GM23338 (cell line): ENCODE data around the gene MYO1D. TPM values are rescaled to one million over a fixed set of nuclear protein-coding genes. Genes with fewer than 3 reads are reported as not detected.

Experiments
- ATAC-seq: fragments of 200-7000 bp; cut with Tn5 transposase; 3 replicates; pipeline ENCODE4 v1.9.1; 2020
- DNase-seq: peaks from one replicate; pipeline ENCODE4 v3.0.0-alpha.2; 2015; ENCODE audit warnings: low spot score
- H2AFZ ChIP-seq: fragments of 200-600 bp; sonication (generic); 2 replicates; pipeline ENCODE4 v1.8.0; 2016; ENCODE audit warnings: antibody characterized with exemption, mild to moderate bottlenecking, moderate library complexity
- H3F3A ChIP-seq: fragments of 200-600 bp; sonication (generic); replicated peaks from 2 replicates; pipeline ENCODE4 v1.8.0; 2017; ENCODE audit warnings: antibody characterized with exemption, mixed run types, low read depth
- H3K27ac ChIP-seq: fragments of 200-600 bp; sonication (generic); 2 replicates; pipeline ENCODE4 v1.6.1; 2016; ENCODE audit warnings: low read depth
- H3K27me3 ChIP-seq: fragments of 200-600 bp; sonication (generic); 2 replicates; pipeline ENCODE4 v1.8.0; 2016; ENCODE audit warnings: mild to moderate bottlenecking, mixed run types, moderate library complexity; ENCODE audit not compliant: insufficient read depth
- H3K36me3 ChIP-seq: fragments of 200-600 bp; sonication (generic); 2 replicates; pipeline ENCODE4 v1.8.0; 2016; ENCODE audit warnings: mild to moderate bottlenecking; ENCODE audit not compliant: insufficient read depth
- H3K4me1 ChIP-seq: fragments of 200-600 bp; sonication (generic); 2 replicates; pipeline ENCODE4 v1.8.0; 2016; ENCODE audit warnings: mild to moderate bottlenecking, moderate library complexity; ENCODE audit not compliant: insufficient read depth
- H3K4me2 ChIP-seq: fragments of 200-600 bp; sonication (generic); 2 replicates; pipeline ENCODE4 v1.7.1; 2017; ENCODE audit warnings: mixed run types
- H3K4me3 ChIP-seq: fragments of 200-600 bp; sonication (generic); 2 replicates; pipeline ENCODE4 v1.6.1; 2016; ENCODE audit warnings: mixed run types
- H3K79me2 ChIP-seq: fragments of 200-600 bp; sonication (generic); replicated peaks from 2 replicates; pipeline ENCODE4 v1.8.0; 2017; ENCODE audit warnings: mild to moderate bottlenecking; ENCODE audit not compliant: insufficient read depth
- H3K9me2 ChIP-seq: fragments of 200-600 bp; sonication (generic); 2 replicates; pipeline ENCODE4 v1.8.0; 2017; ENCODE audit not compliant: insufficient read depth
- H4K20me1 ChIP-seq: fragments of 200-600 bp; sonication (generic); replicated peaks from 2 replicates; pipeline ENCODE4 v1.8.0; 2017; ENCODE audit warnings: mild to moderate bottlenecking; ENCODE audit not compliant: insufficient read depth
- H3K27ac Mint-ChIP-seq: 2 replicates; pipeline ENCODE4 v1.8.0; 2020; ENCODE audit warnings: inconsistent platforms, mild to moderate bottlenecking, moderate library complexity, mixed read lengths
- H3K27me3 Mint-ChIP-seq: 3 replicates; pipeline ENCODE4 v1.8.0; 2022; ENCODE audit warnings: low read depth, mild to moderate bottlenecking, moderate library complexity, mixed read lengths, inconsistent platforms; ENCODE audit not compliant: insufficient read depth, poor library complexity
- H3K36me3 Mint-ChIP-seq: 3 replicates; pipeline ENCODE4 v1.8.0; 2021; ENCODE audit warnings: low read depth, mild to moderate bottlenecking, inconsistent platforms, moderate library complexity, mixed read lengths
- H3K4me1 Mint-ChIP-seq: 3 replicates; pipeline ENCODE4 v1.8.0; 2020; ENCODE audit warnings: mild to moderate bottlenecking, inconsistent platforms, mixed read lengths
- H3K4me3 Mint-ChIP-seq: 3 replicates; pipeline ENCODE4 v1.8.0; 2021; ENCODE audit warnings: moderate library complexity, mild to moderate bottlenecking, inconsistent platforms, mixed read lengths
- H3K9me3 Mint-ChIP-seq: 3 replicates; pipeline ENCODE4 v1.8.0; 2020; ENCODE audit warnings: moderate library complexity, mild to moderate bottlenecking, inconsistent platforms, mixed read lengths
- CREB1 ChIP-seq: fragments of 250-450 bp; sonication (Bioruptor Pico); IDR thresholded peaks from 2 replicates; pipeline ENCODE4 v1.5.0; 2020; ENCODE audit warnings: low read depth, mild to moderate bottlenecking, moderate library complexity
- CTCF ChIP-seq, 2 experiments: fragments of 200-600 bp in 1 of 2; sonication (generic) in 1 of 2; conservative IDR thresholded peaks; 2 replicates each; pipeline versions ENCODE4 v1.5.1 to v1.6.1; 2016 to 2017; ENCODE audit warnings: antibody characterized with exemption in 2 of 2, low read depth in 2 of 2, mild to moderate bottlenecking in 2 of 2, moderate library complexity in 1 of 2
- ETS1 ChIP-seq: IDR thresholded peaks from 2 replicates; pipeline ENCODE4 v1.6.1; 2016; ENCODE audit warnings: antibody characterized with exemption
- EZH2 ChIP-seq: fragments of 200-600 bp; sonication (generic); IDR thresholded peaks from one replicate; pipeline ENCODE4 v1.8.0; 2017; ENCODE audit warnings: antibody characterized with exemption, mild to moderate bottlenecking, low read depth; ENCODE audit not compliant: unreplicated experiment
- EZH2phosphoT487 ChIP-seq: fragments of 200-600 bp; sonication (generic); IDR thresholded peaks from one replicate; pipeline ENCODE4 v1.8.1; 2018; ENCODE audit warnings: antibody characterized with exemption; ENCODE audit not compliant: unreplicated experiment
- JUNB ChIP-seq: IDR thresholded peaks from one replicate; pipeline ENCODE4 v1.6.1; 2016; ENCODE audit warnings: antibody characterized with exemption; ENCODE audit not compliant: unreplicated experiment
- POLR2AphosphoS5 ChIP-seq: IDR thresholded peaks from 2 replicates; pipeline ENCODE4 v1.6.1; 2016; ENCODE audit warnings: antibody characterized with exemption, low read depth
- REST ChIP-seq: IDR thresholded peaks from one replicate; pipeline ENCODE4 v1.6.1; 2018; ENCODE audit warnings: antibody characterized with exemption; ENCODE audit not compliant: unreplicated experiment
- STAT1 ChIP-seq: IDR thresholded peaks from one replicate; pipeline ENCODE4 v1.6.1; 2016; ENCODE audit warnings: antibody characterized with exemption; ENCODE audit not compliant: unreplicated experiment
- ZNF114 ChIP-seq: fragments of 250-450 bp; sonication (Bioruptor Pico); IDR thresholded peaks from 2 replicates; pipeline ENCODE4 v1.5.0; 2020; ENCODE audit warnings: mild to moderate bottlenecking, moderate library complexity
- ZNF331 ChIP-seq: fragments of 250-450 bp; sonication (Bioruptor Pico); IDR thresholded peaks from 2 replicates; pipeline ENCODE4 v1.5.0; 2020; ENCODE audit warnings: low read depth, mild to moderate bottlenecking, moderate library complexity
- ZNF462 ChIP-seq: fragments of 250-450 bp; sonication (Bioruptor Pico); IDR thresholded peaks from 2 replicates; pipeline ENCODE4 v1.5.0; 2020; ENCODE audit warnings: mild to moderate bottlenecking, moderate library complexity
- polyA plus RNA-seq: library from polyadenylated mRNA; unstranded; fragments of >200 nt; fragmentation: Nextera tagmentation; extraction: Ambion mirVana; gene quantifications from 2 replicates; pipeline ENCODE4 v1.2.1, GENCODE V29; 2016
- total RNA-seq: library from RNA; depleted of rRNA; stranded (reverse); fragments of >200 nt; shearing (Covaris generic); gene quantifications from 2 replicates; pipeline ENCODE4 v1.2.3, GENCODE V29; 2014

MYO1D gene
- total and polyA plus RNA-seq, 2 experiments from 2014 or later, result 8.6 to 28.6 TPM

GRCh38 chr17:32725697-32726096 lies 151.2 kb downstream of the MYO1D start:
- ATAC-seq (no peak), DNase-seq (no peak)
- Mint-ChIP-seq H3K36me3 (peaks cover 18% of the 10 kb centered on the region), H3K27me3 (peaks cover 4% of the 10 kb centered on the region), H3K27ac (no peak overlapping the region), H3K4me1 (no peaks in the 10 kb centered on the region), H3K9me3 (peaks cover 8% of the 10 kb centered on the region), H3K4me3 (no peak overlapping the region)
- Histone ChIP-seq H3K27me3 (no peaks in the 10 kb centered on the region), H3K36me3 (peaks cover 10% of the 10 kb centered on the region), H3K4me2 (no peak overlapping the region), H3K4me3 (no peak overlapping the region), H3F3A (no peaks in the 10 kb centered on the region), H3K27ac (no peak overlapping the region), H3K9me2 (no peaks in the 10 kb centered on the region), H3K79me2 (no peaks in the 10 kb centered on the region), H3K4me1 (no peaks in the 10 kb centered on the region), H2AFZ (no peak overlapping the region), H4K20me1 (no peaks in the 10 kb centered on the region)
- no peak for TF ChIP-seq EZH2
- no peak for TF ChIP-seq REST
- no peak for TF ChIP-seq CREB1 (CRISPR knock-in tag)
- no peak for TF ChIP-seq STAT1
- no peak for TF ChIP-seq EZH2phosphoT487
- no peak for TF ChIP-seq ZNF331 (CRISPR knock-in tag)
- TF ChIP-seq ZNF462, result no peak
- no peak for TF ChIP-seq CTCF (conservative IDR thresholded peaks at IDR 0.05; ENCODE audit: low read depth in 2 of 2)
- no peak for TF ChIP-seq ZNF114 (CRISPR knock-in tag)
- TF ChIP-seq ETS1, result no peak
- no peak for TF ChIP-seq JUNB
- no peak for TF ChIP-seq POLR2AphosphoS5
